ENCODE data around the gene DNAAF5.

Gene DNAAF5

GRCh38 chr7:756231-756927, 29.9 kb downstream of the DNAAF5 start:
- intact Hi-C loops (cut with DNase I), result no loop called here

GRCh38 chr7:756928-757560, 30.5 kb downstream of the DNAAF5 start:
- no peak for DNase-seq
- intact Hi-C loops (cut with DNase I), result no loop called here

More at GRCh38 chr7:756231-756927, 29.9 kb downstream of the DNAAF5 start:
- DNase-seq, result no peak

- no peak for DNase-seq
- intact Hi-C loops (cut with DNase I), result no loop called here
These were observed 31.3 kb downstream of the DNAAF5 start for GRCh38 chr7:757741-758163.

GRCh38 chr7:759569-759968, 33.1 kb downstream of the DNAAF5 start:
- no peak for DNase-seq
- intact Hi-C loops (cut with DNase I), result no loop called here

- intact Hi-C loops (cut with DNase I), result no loop called here
- no peak for DNase-seq
These were observed 33.5 kb downstream of the DNAAF5 start for GRCh38 chr7:760006-760405.

- intact Hi-C loops (cut with DNase I), result no loop called here
- DNase-seq, result no peak
These were observed 34.6 kb downstream of the DNAAF5 start for GRCh38 chr7:761101-761500.

GRCh38 chr7:761631-762030, 35.1 kb downstream of the DNAAF5 start:
- intact Hi-C loops (cut with DNase I), result no loop called here
- DNase-seq, result no peak

GRCh38 chr7:762885-763284, 36.4 kb downstream of the DNAAF5 start:
- intact Hi-C loops (cut with DNase I), result no loop called here
- DNase-seq, result no peak

- DNase-seq, result no peak
- intact Hi-C loops (cut with DNase I), result no loop called here
These were observed 37.3 kb downstream of the DNAAF5 start for GRCh38 chr7:763762-764161.

GRCh38 chr7:765383-765782, 38.9 kb downstream of the DNAAF5 start:
- intact Hi-C loops (cut with DNase I), result no loop called here
- no peak for DNase-seq

GRCh38 chr7:767580-767940, 41.1 kb downstream of the DNAAF5 start:
- intact Hi-C loops (cut with DNase I), result no loop called here
- DNase-seq, result no peak

- intact Hi-C loops (cut with DNase I), result no loop called here
- DNase-seq, result peak in 11 of 42 donors; percentile 17 to 50 (median 40)
These were observed 41.6 kb downstream of the DNAAF5 start for GRCh38 chr7:767941-768731.

- intact Hi-C loops (cut with DNase I), result no loop called here
- peak in 25 of 42 donors; percentile 10 to 70 (median 37) for DNase-seq
These were observed 42.5 kb downstream of the DNAAF5 start for GRCh38 chr7:768881-769504.

- intact Hi-C loops (cut with DNase I), result no loop called here
- no peak for DNase-seq
These were observed 43.8 kb downstream of the DNAAF5 start for GRCh38 chr7:770336-770735.

GRCh38 chr7:770741-771166, 44.3 kb downstream of the DNAAF5 start:
- intact Hi-C loops (cut with DNase I), result no loop called here
- DNase-seq, result no peak

- no peak for DNase-seq
- intact Hi-C loops (cut with DNase I), result no loop called here
These were observed 44.9 kb downstream of the DNAAF5 start for GRCh38 chr7:771234-772004.

- no peak for DNase-seq
- intact Hi-C loops (cut with DNase I), result no loop called here
These were observed 45.5 kb downstream of the DNAAF5 start for GRCh38 chr7:772005-772294.

- intact Hi-C loops (cut with DNase I), result no loop called here
These were observed 45.9 kb downstream of the DNAAF5 start for GRCh38 chr7:772392-772791.

GRCh38 chr7:772861-773621, 46.5 kb downstream of the DNAAF5 start:
- no peak for DNase-seq
- intact Hi-C loops (cut with DNase I), result no loop called here

More at GRCh38 chr7:772392-772791, 45.9 kb downstream of the DNAAF5 start:
- no peak for DNase-seq
